GOT3 (cell line): Measurements from ENCODE around the gene CYP4F3.
"Not testable (repeated sequence)": the region's sequence is repeated elsewhere in the genome, so short reads cannot be mapped to it uniquely, and the experiment has no call there.

Experiments
- DNase-seq: peaks from one replicate; lab custom pipeline; 2025; ENCODE audit warnings: mixed read lengths; lab: John Stamatoyannopoulos, UW

CYP4F3 gene

GRCh38 chr19:15666883-15667282 lies 26.2 kb downstream of the CYP4F3 start:
- DNase-seq, result no peak

- no peak for DNase-seq
Observed at GRCh38 chr19:15669440-15669839, 28.7 kb downstream of the CYP4F3 start.

DNA sequence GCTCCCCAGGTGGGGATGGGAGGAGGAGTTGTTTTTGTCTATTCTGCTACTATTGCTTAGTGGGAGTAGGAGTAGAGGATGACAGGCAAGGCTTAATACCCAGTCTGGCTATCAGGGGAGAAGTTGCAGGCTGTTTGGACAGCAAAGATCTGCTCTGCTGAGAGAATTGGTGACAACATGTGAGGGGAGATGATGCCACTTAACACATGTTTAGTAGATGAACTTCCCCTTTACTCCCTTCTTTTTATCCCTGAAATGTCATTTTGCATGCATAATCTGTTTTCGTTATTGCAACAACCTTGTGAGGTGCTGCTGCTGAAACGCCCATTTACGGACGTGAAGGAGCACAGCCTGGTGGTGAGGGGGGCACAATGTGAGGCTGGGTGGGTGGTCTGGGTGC lies 29.2 kb downstream of the CYP4F3 start:
- no peak for DNase-seq

DNA sequence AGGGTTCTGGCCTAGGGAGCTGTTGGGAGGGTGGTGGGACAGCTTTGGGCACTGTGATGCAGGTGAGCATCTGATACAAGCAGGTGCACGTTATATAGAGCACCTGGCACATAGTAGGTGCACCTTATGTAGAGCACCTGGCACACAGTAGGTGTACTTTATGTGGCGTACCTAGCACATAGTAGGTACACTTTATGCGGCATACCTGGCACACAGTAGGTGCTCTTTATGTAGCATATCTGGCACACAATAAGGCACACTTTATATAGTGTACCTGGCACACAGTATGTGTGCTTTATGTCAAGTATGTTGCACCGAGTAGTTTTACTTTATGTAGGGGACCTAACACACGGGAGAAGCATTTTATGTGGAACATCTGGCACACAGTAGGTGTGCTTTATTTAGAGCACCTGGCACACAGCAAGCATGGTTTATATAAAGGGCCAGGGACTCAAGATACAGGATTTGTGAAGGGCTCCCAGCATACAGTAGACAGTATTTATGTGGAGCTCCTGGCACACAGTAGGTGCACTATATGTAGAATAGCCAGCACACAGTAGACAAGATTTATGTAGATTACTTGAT lies 30.6 kb downstream of the CYP4F3 start:
- DNase-seq, result no peak

DNA sequence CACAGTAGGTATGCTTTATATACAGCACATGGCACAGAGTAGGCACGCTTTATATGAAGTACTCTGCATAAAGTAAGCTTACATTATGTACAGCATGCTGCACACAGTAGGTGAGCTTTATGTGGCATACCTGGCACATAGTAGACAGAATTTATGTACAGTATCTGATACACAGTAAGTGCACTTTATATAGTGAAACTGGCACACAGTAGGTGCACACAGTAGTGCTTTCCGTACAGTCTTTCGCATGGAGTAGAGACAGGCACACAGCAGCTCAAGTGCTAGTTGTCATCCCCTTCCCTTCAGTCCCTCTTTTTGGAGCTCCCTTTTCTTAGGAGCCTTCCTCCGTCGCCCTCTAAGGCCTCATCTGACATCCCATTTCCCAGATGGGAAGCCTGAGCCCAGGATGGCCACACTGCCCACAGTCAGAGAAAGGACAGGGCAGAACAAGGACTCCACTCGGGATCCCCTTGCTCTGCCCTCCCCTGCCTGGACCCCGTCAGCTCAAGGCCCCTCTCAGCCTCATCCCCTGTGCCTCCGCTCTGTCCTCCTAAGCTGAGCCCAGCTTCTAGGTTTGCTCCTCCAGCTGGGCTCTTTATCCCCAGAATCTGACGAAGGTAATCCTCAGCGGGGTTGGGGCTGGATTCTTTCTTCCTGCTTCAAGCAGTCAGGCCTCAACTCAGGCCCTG lies 31.3 kb downstream of the CYP4F3 start:
- DNase-seq, result no peak

DNA sequence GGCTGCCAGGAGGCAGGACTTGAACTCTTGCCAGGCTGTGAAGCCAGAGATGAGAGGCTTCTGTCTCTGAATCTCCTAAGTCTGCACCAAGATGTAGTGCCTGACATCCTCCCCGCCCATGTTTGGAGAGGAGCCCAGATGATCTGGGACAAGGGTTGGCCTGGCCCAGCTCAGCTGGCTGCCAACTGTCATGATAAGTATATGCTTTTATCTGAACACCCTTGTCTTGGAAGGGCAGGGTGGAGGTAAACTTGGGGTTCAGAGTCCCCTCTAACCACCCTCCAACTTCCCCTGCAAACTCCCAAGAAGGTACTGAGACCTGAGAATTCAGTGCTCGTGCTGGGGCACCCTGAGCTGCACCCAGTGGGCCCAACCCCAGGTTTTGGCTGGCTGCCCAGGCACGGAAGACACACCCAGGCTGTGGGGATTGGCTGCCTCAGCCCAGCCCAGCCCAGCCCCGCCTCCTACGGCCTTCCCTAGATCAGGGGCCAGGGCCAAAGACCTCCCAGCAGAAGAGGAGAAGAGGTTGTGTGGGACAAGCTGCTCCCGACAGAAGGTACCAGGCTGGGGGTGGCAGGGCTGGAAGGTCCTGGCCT lies 32.0 kb downstream of the CYP4F3 start, which contains the start of gene CYP4F12:
TSS of gene CYP4F12 (plus strand) at position 508 of the 596 bp plus-strand sequence. CDS start 443 bp downstream, outside the sequence.
- peak; percentile 11 for DNase-seq

GRCh38 chr19:15673176-15673654 lies 32.5 kb downstream of the CYP4F3 start:
- DNase-seq, result no peak

DNA sequence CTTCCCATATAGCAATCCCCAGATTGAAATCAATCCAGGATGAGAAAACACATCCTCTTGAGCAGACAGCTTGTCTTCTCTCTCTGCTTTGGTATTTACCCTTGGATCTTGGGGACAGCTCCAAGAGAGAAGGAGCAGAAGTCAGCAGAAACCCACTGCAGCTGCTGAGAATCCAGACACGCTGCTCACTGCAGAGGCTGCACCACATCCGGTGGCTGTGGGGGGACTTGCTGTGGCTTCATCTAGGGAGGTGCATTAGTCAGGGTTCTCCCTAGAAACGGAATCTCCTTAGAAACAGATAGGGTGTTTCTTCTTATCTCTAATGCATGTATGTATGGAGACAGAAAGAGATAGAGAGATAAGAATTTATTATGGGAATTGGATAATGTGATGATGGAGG lies 34.9 kb downstream of the CYP4F3 start:
- no peak for DNase-seq

- DNase-seq, result no peak
Observed at GRCh38 chr19:15679089-15679488, 38.4 kb downstream of the CYP4F3 start.

DNA sequence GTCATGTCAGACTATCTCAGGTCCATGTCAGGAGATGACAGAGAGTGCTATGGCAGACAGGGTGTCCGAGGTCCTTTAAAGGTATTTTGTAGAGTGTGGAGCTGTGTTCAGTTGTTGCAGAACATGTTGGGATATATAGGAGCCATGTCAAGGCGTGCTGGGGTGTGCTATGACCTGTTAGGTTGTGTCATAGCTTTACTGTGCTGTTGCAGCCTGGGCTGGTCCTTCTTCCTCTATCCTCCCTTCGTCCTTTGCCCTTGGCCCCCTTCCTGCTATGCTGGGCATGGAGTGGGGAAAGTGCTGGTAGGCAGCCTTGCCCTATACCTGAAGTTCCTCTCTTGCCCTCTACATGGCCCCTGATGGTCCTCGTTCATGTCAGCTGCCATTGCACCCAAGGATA lies 39.2 kb downstream of the CYP4F3 start:
- not testable (repeated sequence) for DNase-seq

GRCh38 chr19:15680478-15681322 lies 40.0 kb downstream of the CYP4F3 start:
- DNase-seq, result no peak

DNA sequence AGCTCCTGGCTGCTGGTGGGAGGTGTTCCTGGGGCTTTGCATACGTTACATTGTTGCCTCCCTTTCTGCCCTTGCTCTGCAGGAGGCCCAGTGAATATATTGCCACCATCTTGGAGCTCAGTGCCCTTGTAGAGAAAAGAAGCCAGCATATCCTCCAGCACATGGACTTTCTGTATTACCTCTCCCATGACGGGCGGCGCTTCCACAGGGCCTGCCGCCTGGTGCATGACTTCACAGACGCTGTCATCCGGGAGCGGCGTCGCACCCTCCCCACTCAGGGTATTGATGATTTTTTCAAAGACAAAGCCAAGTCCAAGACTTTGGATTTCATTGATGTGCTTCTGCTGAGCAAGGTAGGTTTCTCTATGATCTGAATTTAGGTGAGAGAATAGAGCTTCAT lies 42.7 kb downstream of the CYP4F3 start:
- no peak for DNase-seq

DNA sequence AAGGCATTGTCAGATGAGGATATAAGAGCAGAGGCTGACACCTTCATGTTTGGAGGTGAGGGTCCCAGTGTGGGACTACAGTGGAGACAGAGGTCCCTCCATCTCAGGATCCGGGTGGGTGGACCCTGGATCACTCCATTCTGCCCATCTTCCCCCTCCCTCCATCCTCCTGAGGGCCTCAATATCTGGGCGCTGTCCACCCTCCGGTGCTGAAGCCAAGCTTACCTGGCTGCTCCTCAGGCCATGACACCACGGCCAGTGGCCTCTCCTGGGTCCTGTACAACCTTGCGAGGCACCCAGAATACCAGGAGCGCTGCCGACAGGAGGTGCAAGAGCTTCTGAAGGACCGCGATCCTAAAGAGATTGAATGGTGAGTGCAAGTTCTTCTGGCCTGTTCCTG lies 44.1 kb downstream of the CYP4F3 start:
- no peak for DNase-seq

GRCh38 chr19:15696654-15697194 lies 56.0 kb downstream of the CYP4F3 start:
- no peak for DNase-seq

- no peak for DNase-seq
Observed at GRCh38 chr19:15701757-15702533, 61.2 kb downstream of the CYP4F3 start.

DNA sequence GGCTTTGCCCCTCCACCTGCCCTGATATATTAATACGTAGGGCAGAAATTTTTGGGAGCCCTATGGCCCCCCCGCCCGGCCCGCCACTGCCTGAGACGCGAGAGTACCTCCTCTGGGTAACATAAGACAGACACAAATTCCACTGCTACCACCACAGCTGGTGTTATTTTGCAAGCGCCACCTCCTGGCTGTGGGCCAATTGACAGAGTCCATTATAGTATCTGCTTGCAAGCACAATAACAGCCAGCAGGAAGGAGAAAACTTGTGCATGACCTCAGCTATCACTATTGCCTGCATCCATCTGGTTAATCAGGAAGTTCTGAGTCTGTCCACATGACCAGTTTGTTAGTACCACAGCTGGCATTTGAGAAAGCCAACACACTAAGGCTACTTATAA lies 61.8 kb downstream of the CYP4F3 start:
- no peak for DNase-seq
